Psoas muscle (tissue), 8 donors: Measurements from ENCODE around the gene PCGF5. TPM values are rescaled to one million over a fixed set of nuclear protein-coding genes. Genes with fewer than 3 reads are reported as not detected.

Experiments used
- ATAC-seq, 4 donors: fragments of 200-7000 bp; cut with Tn5 transposase; one replicate each; pipeline ENCODE4 v1.9.1; 2020; ENCODE audit warnings: moderate library complexity in 3 of 4, mild to moderate bottlenecking in 2 of 4
- DNase-seq, 2 donors: peaks; one replicate each; pipeline ENCODE4 v3.0.0-alpha.2; 2020
- H3K27ac ChIP-seq: fragments of 200-600 bp; one replicate; pipeline ENCODE4 v1.8.0; 2022
- H3K27me3 ChIP-seq, 3 donors: fragments of 200-600 bp in 1 of 3; one replicate each; pipeline versions ENCODE4 v1.6.1 to v1.8.0; 2013 to 2022; ENCODE audit warnings: low read length in 2 of 3, mild to moderate bottlenecking in 2 of 3, moderate library complexity in 1 of 3; ENCODE audit not compliant: insufficient read depth in 3 of 3
- H3K36me3 ChIP-seq, 2 donors: fragments of 200-600 bp in 1 of 2; one replicate each; pipeline versions ENCODE4 v1.6.1 to v1.8.0; 2013 to 2022; ENCODE audit warnings: low read depth in 1 of 2, mild to moderate bottlenecking in 1 of 2, moderate library complexity in 1 of 2; ENCODE audit not compliant: insufficient read depth in 1 of 2
- H3K4me1 ChIP-seq: fragments of 200-600 bp; one replicate; pipeline ENCODE4 v1.8.0; 2022
- H3K4me3 ChIP-seq: fragments of 200-600 bp; one replicate; pipeline ENCODE4 v1.8.0; 2022; ENCODE audit warnings: mild to moderate bottlenecking
- H3K9me3 ChIP-seq: fragments of 200-600 bp; one replicate; pipeline ENCODE4 v1.8.0; 2022
- CTCF ChIP-seq: fragments of 200-600 bp; IDR thresholded peaks from one replicate; pipeline ENCODE4 v1.8.0; 2022; ENCODE audit warnings: antibody characterized with exemption
- WGBS, 3 donors: extraction: QIAGEN DNeasy Blood & Tissue Kit; methylation state at CpG; one replicate each; pipeline versions ENCODE4 v1.1.6 to v1.1.7; 2013; 5-methylcytosine and 5-hydroxymethylcytosine counted together
- intact Hi-C, 2 donors: fragments of 100-400 bp; cut with DNase I; formaldehyde crosslinking; loops; one replicate each; pipeline versions ENCODE4 v1.11.0 to v1.14.2; 2022
- polyA plus RNA-seq, 3 donors: library from polyadenylated mRNA; stranded (reverse); fragments of 200-250 nt; gene quantifications; one replicate each; pipeline ENCODE4 v1.2.3, GENCODE V29; 2013
- total RNA-seq, 4 donors: library from RNA; stranded (reverse); fragmentation: NEBNext Ultra II Directional in 2 of 4; extraction: Animal tissue kit (Norgen Biotek cat#: 25700) in 2 of 4; gene quantifications; one replicate each; pipeline versions ENCODE4 v1.2.1 to v1.2.4, GENCODE V29; 2021 to 2023
- donor health status: healthy with polysubstance abuse.
- donor health status: DM: no; HTN: no; CAD: no; lungs with moderate emphysema.
- donor health status: Bipolar disorder and iron deficiency.
- donor health status: healthy.
- donor health status: DM: yes; HTN: yes; CAD: no.
- donor health status: DM: no; HTN: no; CAD: no.
- donor health status: DM: no; HTN: no; CAD: no.
- donor health status: DM: yes; HTN: yes; CAD: no.

The PCGF5 gene
- total and polyA plus RNA-seq, 7 donors: 30.3 to 126 (median 57.7) TPM

GRCh38 chr10:91290607-91291006 is 70.1 kb downstream of the PCGF5 start:
- TF ChIP-seq CTCF: no peak
- H3K27me3 ChIP-seq: no peaks in the 10 kb centered on the region

GRCh38 chr10:91294134-91294906 is 73.9 kb downstream of the PCGF5 start:
- 83 to 84% (median 83%) methylated on average over 3 of the region's 3 CpGs for WGBS, 3 donors
- ATAC-seq: no peak
- no peaks in the 10 kb centered on the region for H3K27me3 ChIP-seq
- H3K27ac ChIP-seq: no peak overlapping the region
- no peak for DNase-seq
- no peak for TF ChIP-seq CTCF
- no peaks in the 10 kb centered on the region for H3K9me3 ChIP-seq
- peaks cover 18% of the 10 kb centered on the region for H3K4me1 ChIP-seq
- H3K36me3 ChIP-seq: no peaks in the 10 kb centered on the region
- intact Hi-C loops: loop anchor here in 1 of 2 donors (10.0 kb wide), 1 partner anchor 260 kb away; no protein-coding TSS in a partner anchor
- H3K4me3 ChIP-seq: no peak overlapping the region

More at GRCh38 chr10:91290607-91291006, 70.1 kb downstream of the PCGF5 start:
- DNase-seq (no peak), ATAC-seq (no peak)
- Histone ChIP-seq H3K9me3 (no peaks in the 10 kb centered on the region), H3K36me3 (no peaks in the 10 kb centered on the region), H3K4me1 (peaks cover 38% of the 10 kb centered on the region), H3K4me3 (no peak overlapping the region), H3K27ac (no peak overlapping the region)
- intact Hi-C loops: loop anchor here in 1 of 2 donors (10.0 kb wide), 1 partner anchor 264 kb away; no protein-coding TSS in a partner anchor
- 85 to 93% (median 88%) methylated on average over 5 of the region's 5 CpGs for WGBS, 3 donors

- Histone ChIP-seq H3K4me1 (peaks cover 8% of the 10 kb centered on the region), H3K27ac (no peak overlapping the region), H3K27me3 (no peaks in the 10 kb centered on the region), H3K36me3 (no peaks in the 10 kb centered on the region), H3K9me3 (no peaks in the 10 kb centered on the region), H3K4me3 (no peak overlapping the region)
- DNase-seq (no peak), ATAC-seq (no peak)
- 87 to 91% (median 90%) methylated on average over 6 of the region's 6 CpGs for WGBS, 3 donors
- intact Hi-C loops: loop anchor here (5.0 to 10.0 kb wide), 5 partner anchors 37 to 342 kb away; no protein-coding TSS in a partner anchor
- TF ChIP-seq CTCF: no peak
Measured at GRCh38 chr10:91295346-91295745, 74.9 kb downstream of the PCGF5 start.

GRCh38 chr10:91296471-91296870 is 76.0 kb downstream of the PCGF5 start:
- no peak overlapping the region for H3K27ac ChIP-seq
- peaks cover 8% of the 10 kb centered on the region for H3K4me1 ChIP-seq
- intact Hi-C loops: loop anchor here (5.0 to 10.0 kb wide), 5 partner anchors 36 to 341 kb away; no protein-coding TSS in a partner anchor
- DNase-seq (no peak), ATAC-seq (no peak)
- no peaks in the 10 kb centered on the region for H3K9me3 ChIP-seq
- no peak for TF ChIP-seq CTCF
- no peak overlapping the region for H3K4me3 ChIP-seq
- H3K27me3 ChIP-seq: no peaks in the 10 kb centered on the region
- H3K36me3 ChIP-seq: no peaks in the 10 kb centered on the region
- WGBS, 3 donors: 45 to 55% (median 51%) methylated on average over 2 of the region's 2 CpGs
